Measurements from ENCODE around the gene RNF225. TPM values are rescaled to one million over a fixed set of nuclear protein-coding genes. Genes with fewer than 3 reads are reported as not detected.
"Not testable (repeated sequence)": the region's sequence is repeated elsewhere in the genome, so short reads cannot be mapped to it uniquely, and the experiment has no call there.

Gene RNF225
- total RNA-seq, 6 donors from 2014 or later = 0.27 to 5.2 (median 2.0) TPM; not detected in 3

DNA sequence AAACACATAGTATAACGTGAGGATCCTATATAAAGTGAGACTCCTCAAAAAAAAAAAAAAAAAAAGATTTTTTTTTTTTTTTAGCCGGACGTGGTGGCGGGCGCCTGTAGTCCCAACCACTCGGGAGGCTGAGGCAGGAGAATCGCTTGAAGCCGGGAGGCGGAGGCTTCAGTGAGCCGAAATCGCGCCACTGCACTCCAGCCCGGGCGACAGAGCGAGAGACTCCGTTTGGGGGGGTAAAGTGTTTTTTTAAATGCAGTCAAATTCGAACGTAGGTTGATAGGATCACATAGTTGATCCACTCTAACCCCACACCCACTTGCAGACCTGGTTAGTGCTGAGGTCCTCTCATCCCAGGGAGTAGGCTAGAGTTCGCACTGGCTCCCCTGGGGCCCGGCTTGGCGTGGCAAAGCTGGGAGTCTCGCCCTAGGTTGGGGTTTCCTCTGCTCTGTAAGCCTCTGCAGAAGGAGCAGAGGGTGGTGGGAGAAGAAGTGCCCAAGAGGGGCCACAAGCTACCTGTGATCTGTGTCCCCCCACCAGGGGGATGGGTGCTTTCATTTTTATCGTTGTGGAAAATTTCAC, 6.5 kb downstream of the RNF225 start:
- Histone ChIP-seq H3K27ac (peak overlapping the region; percentile 64 to 85 (median 70)), H3K4me1 (peaks cover 15 to 24% (median 18%) of the 10 kb centered on the region in 4 donors), H3K4me3 (peak overlapping the region in 3 of 4 donors; percentile 57 to 70 (median 67)), H3K36me3 (no peaks in the 10 kb centered on the region), H3K27me3 (peaks cover 0 to 2% (median 0%) of the 10 kb centered on the region in 4 donors), H3K9me3 (no peaks in the 10 kb centered on the region)
- WGBS, 2 donors = 23 to 29% methylated on average over 21 to 23 of the region's 23 CpGs
- TF ChIP-seq POLR2A (IDR thresholded peaks at IDR 0.05) = no peak
- no peak for TF ChIP-seq POLR2AphosphoS5 (IDR thresholded peaks at IDR 0.05)
- TF ChIP-seq, protein P1, sequence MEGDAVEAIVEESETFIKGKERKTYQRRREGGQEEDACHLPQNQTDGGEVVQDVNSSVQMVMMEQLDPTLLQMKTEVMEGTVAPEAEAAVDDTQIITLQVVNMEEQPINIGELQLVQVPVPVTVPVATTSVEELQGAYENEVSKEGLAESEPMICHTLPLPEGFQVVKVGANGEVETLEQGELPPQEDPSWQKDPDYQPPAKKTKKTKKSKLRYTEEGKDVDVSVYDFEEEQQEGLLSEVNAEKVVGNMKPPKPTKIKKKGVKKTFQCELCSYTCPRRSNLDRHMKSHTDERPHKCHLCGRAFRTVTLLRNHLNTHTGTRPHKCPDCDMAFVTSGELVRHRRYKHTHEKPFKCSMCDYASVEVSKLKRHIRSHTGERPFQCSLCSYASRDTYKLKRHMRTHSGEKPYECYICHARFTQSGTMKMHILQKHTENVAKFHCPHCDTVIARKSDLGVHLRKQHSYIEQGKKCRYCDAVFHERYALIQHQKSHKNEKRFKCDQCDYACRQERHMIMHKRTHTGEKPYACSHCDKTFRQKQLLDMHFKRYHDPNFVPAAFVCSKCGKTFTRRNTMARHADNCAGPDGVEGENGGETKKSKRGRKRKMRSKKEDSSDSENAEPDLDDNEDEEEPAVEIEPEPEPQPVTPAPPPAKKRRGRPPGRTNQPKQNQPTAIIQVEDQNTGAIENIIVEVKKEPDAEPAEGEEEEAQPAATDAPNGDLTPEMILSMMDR (IDR thresholded peaks at IDR 0.05) = no peak
- no peak for TF ChIP-seq EP300 (IDR thresholded peaks at IDR 0.05)
- DNase-seq (peak in 1 of 2 donors; percentile 54), ATAC-seq (ENCODE audit: low FRiP score in 2 of 2) (no peak)

DNA sequence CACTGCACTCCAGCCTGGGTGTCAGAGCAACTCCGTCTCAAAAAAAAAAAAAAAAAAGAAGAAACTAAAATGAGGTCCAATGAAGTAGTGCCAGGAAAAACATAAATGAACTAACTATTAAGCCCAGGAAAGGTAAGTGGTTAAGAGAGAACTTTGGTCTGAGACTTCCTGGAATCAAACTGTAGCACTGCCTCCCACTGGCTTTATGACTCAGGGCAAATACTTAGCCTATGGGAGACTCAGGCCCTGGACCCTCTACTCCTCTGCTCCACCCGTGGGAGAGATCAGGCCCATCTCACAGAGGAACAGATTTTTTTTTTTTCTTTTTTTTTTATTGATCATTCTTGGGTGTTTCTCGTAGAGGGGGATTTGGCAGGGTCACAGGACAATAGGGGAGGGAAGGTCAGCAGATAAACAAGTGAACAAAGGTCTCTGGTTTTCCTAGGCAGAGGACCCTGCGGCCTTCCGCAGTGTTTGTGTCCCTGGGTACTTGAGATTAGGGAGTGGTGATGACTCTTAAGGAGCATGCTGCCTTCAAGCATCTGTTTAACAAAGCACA, 8.5 kb downstream of the RNF225 start:
- not testable (repeated sequence) for ATAC-seq (ENCODE audit: low FRiP score in 2 of 2); DNase-seq
- 67 to 72% methylated on average over 5 of the region's 5 CpGs for WGBS, 2 donors

DNA sequence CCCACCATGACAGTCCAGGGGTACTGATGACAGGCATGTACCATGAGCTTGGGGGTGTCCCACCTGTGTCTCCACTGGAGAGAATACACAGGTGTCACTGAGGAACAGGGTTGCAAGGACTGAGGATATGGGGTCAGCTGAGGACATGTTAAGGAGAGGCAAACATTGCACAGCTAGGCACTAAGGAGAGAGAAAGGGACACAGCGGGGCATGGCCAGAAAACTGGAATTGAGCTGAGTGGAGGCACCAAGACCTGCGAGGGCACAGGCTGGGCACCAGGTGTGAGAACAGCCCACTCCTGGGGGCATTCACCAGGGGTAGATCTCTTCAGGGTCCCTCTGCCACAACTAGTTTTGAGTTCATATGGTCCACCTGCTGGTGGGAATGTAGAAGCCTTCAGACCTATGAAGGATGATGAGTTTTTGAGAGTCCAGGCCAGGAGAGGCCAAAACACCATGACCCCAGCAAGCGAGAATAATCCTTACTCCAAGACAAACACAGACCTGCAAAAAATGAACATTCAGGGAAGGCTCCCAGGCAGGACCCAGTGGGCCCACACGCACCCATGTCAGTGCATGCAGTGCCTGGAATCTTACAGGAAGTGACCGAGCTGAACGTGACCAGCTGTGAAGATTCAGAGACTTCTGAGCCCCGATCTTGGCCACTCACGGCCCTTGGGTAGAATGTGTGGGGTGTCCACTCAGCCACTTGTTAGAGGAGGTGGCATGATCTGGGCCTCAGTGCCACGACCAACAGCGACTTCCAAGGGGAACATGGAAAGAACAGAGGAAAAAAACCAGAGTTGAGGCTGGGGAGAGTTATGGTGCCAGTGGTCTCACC, 11.6 kb downstream of the RNF225 start:
- H3K4me3 ChIP-seq = peak overlapping the region in 3 of 4 donors; percentile 75 to 86 (median 78)
- H3K27me3 ChIP-seq = no peaks in the 10 kb centered on the region
- H3K27ac ChIP-seq = peak overlapping the region in 3 of 4 donors; percentile 78 to 91 (median 88)
- no peak for ATAC-seq (ENCODE audit: low FRiP score in 2 of 2)
- no peak for TF ChIP-seq POLR2A (IDR thresholded peaks at IDR 0.05)
- TF ChIP-seq EP300 (IDR thresholded peaks at IDR 0.05) = no peak
- TF ChIP-seq, protein P1 (IDR thresholded peaks at IDR 0.05) = peak in 3 of 6 experiments; percentile 27 to 33 (median 28)
- WGBS, 2 donors = 67 to 87% methylated on average over 6 to 10 of the region's 10 CpGs
- H3K9me3 ChIP-seq = no peaks in the 10 kb centered on the region
- H3K4me1 ChIP-seq = peaks cover 21 to 33% (median 25%) of the 10 kb centered on the region in 4 donors
- DNase-seq = no peak
- no peaks in the 10 kb centered on the region for H3K36me3 ChIP-seq

More for the DNA sequence above, 8.5 kb downstream of the RNF225 start:
- peaks cover 24 to 35% (median 27%) of the 10 kb centered on the region in 4 donors for H3K4me1 ChIP-seq
- H3K4me3 ChIP-seq, H3K27ac ChIP-seq, H3K27me3 ChIP-seq, H3K36me3 ChIP-seq, H3K9me3 ChIP-seq: not testable (repeated sequence)

DNA sequence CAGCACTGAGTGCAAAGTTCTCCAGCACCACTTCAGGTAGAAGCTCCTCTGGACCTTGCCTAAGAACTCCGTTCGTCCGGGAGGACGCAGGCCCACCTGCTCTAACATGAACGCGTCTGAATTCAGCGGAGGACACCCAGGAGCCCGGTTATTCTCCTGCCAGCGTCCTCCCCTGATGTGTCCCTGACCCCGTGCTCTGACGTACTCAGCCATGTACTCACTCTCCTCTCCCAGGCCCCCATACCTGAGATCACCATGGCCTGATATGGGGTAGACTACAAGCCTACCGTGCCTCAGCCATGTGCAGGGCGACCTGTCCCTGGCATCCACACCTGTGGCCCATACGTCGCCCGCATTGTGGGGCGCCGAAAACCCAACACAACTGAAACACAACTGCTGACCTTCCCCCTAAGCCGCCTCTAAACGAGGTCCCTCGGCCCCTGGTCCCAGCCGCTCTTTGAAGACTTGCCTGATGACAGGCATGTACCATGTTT, 12.2 kb downstream of the RNF225 start:
- peak; percentile 2 to 28 for ATAC-seq (ENCODE audit: low FRiP score in 2 of 2)
- no peaks in the 10 kb centered on the region for H3K9me3 ChIP-seq
- H3K27me3 ChIP-seq = no peaks in the 10 kb centered on the region
- 20 to 23% methylated on average over 18 to 22 of the region's 22 CpGs for WGBS, 2 donors
- H3K27ac ChIP-seq = peak overlapping the region; percentile 78 to 93 (median 90)
- peak overlapping the region; percentile 75 to 94 (median 82) for H3K4me3 ChIP-seq
- peaks cover 20 to 29% (median 22%) of the 10 kb centered on the region in 4 donors for H3K4me1 ChIP-seq
- no peak for DNase-seq
- no peak for TF ChIP-seq POLR2AphosphoS5 (IDR thresholded peaks at IDR 0.05)
- TF ChIP-seq EP300 (IDR thresholded peaks at IDR 0.05) = no peak
- no peak for TF ChIP-seq POLR2A (IDR thresholded peaks at IDR 0.05)
- TF ChIP-seq, protein P1 (IDR thresholded peaks at IDR 0.05) = no peak
- H3K36me3 ChIP-seq = no peaks in the 10 kb centered on the region
